ENCODE results near the gene TEX50. TPM values are rescaled to one million over a fixed set of nuclear protein-coding genes. Genes with fewer than 3 reads are reported as not detected.
"Not testable (repeated sequence)": the region's sequence is repeated elsewhere in the genome, so short reads cannot be mapped to it uniquely, and the experiment has no call there.

TEX50 gene
- total RNA-seq, 1 experiment from 2014 or later = not detected

DNA sequence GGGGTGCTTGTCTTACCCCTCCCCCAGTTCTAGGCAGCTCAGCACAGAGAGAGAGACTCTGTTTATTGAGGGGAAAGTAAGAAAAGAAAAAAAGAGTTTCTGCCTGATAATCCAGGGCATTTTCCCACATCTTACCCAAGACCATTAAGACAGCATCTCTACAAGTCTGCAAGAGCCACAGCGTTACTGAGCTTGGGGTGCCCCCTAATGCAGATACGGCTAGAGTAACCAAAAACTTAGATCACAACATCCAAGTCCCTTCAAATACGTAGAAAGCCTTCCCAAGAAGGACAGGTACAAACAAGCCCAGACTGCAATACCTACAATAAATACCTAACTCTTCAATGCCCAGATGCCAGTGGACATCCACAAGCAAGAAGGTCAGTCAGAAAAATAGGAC is 6.2 kb upstream of the TEX50 start:
- no peak for DNase-seq
- H2AFZ ChIP-seq = no peak overlapping the region
- ChIA-PET POLR2A (ENCODE audit: unreplicated experiment) (no interaction called here), CTCF (no interaction called here)
- no peak for TF ChIP-seq EZH2 (IDR thresholded peaks at IDR 0.05; ENCODE audit: low read depth)
- TF ChIP-seq, protein P1, sequence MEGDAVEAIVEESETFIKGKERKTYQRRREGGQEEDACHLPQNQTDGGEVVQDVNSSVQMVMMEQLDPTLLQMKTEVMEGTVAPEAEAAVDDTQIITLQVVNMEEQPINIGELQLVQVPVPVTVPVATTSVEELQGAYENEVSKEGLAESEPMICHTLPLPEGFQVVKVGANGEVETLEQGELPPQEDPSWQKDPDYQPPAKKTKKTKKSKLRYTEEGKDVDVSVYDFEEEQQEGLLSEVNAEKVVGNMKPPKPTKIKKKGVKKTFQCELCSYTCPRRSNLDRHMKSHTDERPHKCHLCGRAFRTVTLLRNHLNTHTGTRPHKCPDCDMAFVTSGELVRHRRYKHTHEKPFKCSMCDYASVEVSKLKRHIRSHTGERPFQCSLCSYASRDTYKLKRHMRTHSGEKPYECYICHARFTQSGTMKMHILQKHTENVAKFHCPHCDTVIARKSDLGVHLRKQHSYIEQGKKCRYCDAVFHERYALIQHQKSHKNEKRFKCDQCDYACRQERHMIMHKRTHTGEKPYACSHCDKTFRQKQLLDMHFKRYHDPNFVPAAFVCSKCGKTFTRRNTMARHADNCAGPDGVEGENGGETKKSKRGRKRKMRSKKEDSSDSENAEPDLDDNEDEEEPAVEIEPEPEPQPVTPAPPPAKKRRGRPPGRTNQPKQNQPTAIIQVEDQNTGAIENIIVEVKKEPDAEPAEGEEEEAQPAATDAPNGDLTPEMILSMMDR (conservative IDR thresholded peaks at IDR 0.05) = no peak
- H3K79me2 ChIP-seq (ENCODE audit: low read depth) = no peaks in the 10 kb centered on the region
- H3K27ac ChIP-seq = no peak overlapping the region
- H3K9me3 ChIP-seq (ENCODE audit: insufficient read depth, low read depth) = no peaks in the 10 kb centered on the region
- H3K4me1 ChIP-seq (replicated peaks; ENCODE audit: insufficient read depth) = no peaks in the 10 kb centered on the region
- no peaks in the 10 kb centered on the region for H4K20me1 ChIP-seq (ENCODE audit: insufficient read depth)
- H3K4me2 ChIP-seq = no peak overlapping the region
- H3K4me3 ChIP-seq = no peak overlapping the region
- no peaks in the 10 kb centered on the region for H3K9me2 ChIP-seq (ENCODE audit: insufficient read depth)
- intact Hi-C loops (cut with micrococcal nuclease; ENCODE audit: unreplicated experiment) = no loop called here
- no peaks in the 10 kb centered on the region for H3K27me3 ChIP-seq (ENCODE audit: insufficient read depth, low read depth)
- H3K36me3 ChIP-seq (ENCODE audit: low read depth) = no peaks in the 10 kb centered on the region
- no TSS peak for BruUV-seq (replicated peaks)
- H3F3A ChIP-seq (ENCODE audit: insufficient read depth, low read depth) = no peaks in the 10 kb centered on the region

- POLR2A ChIA-PET (ENCODE audit: unreplicated experiment) = interaction anchor here (0.7 kb wide), 1 partner anchor 1219 kb away, joined by 5 read pairs; no protein-coding TSS in a partner anchor
These were observed 2.3 kb downstream of the TEX50 start for GRCh38 chr1:173637236-173638042.

DNA sequence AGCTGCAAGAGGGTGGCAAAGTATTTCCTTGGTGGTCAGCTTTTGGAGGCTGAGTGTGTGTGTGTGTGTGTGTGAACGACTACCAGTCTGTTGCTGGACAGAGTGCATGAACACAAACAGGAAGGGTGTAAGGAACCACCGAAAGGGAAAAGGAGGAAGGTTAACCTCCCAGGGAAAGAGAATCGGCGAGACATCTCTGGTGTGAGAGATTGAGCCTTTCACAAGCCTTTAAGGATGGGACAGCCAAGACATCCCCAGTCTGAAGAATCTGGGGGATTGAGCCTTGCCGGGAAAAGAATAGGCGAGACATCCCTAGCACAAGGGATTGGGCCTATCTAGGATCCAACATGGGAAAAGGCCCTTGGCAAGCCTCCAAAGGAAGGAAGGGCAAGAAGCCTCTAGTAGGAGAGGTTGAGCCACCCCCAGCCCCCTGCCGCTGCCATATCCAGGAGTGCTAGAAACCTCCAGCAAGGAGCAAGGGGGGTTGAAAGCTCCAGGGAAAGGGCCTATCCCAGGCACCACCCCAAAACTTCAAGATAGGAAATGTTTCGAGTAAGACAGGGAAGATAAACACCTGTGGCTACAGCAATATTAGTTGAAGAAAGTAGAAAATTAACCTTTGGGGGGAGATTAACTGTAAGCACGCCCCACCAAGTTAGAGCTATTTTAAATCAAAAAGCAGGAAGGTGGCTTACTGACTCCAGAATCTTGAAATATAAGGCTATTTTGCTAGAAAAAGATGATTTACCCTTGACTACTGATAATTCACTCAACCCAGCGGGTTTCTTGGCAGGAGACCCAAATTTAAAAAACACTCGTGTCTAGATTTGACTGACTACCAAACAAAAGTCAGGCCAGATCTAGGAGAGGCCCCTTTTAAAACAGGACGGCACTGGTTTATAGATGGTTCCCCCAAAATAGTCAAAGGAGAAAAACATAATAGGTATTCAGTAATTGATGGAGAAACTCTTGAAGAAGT is 3.2 kb downstream of the TEX50 start:
- Histone ChIP-seq H3K9me2 (ENCODE audit: insufficient read depth) (no peaks in the 10 kb centered on the region), H3F3A (ENCODE audit: insufficient read depth, low read depth) (no peaks in the 10 kb centered on the region), H3K36me3 (ENCODE audit: low read depth) (no peaks in the 10 kb centered on the region), H4K20me1 (ENCODE audit: insufficient read depth) (no peaks in the 10 kb centered on the region), H3K79me2 (ENCODE audit: low read depth) (no peaks in the 10 kb centered on the region), H3K27me3 (ENCODE audit: insufficient read depth, low read depth) (no peaks in the 10 kb centered on the region), H3K4me2 (no peak overlapping the region), H3K9me3 (ENCODE audit: insufficient read depth, low read depth) (peaks cover 5% of the 10 kb centered on the region; the same call in 1 of the 2 replicates), H3K4me3 (no peak overlapping the region), H3K27ac (no peak overlapping the region), H3K4me1 (replicated peaks; ENCODE audit: insufficient read depth) (no peaks in the 10 kb centered on the region), H2AFZ (no peak overlapping the region)
- no peak for DNase-seq
- BruUV-seq (replicated peaks) = no TSS peak
- intact Hi-C loops (cut with micrococcal nuclease; ENCODE audit: unreplicated experiment) = no loop called here
- ChIA-PET CTCF (no interaction called here), POLR2A (ENCODE audit: unreplicated experiment) (interaction anchor here (0.6 kb wide), 1 partner anchor 151 kb away, joined by 3 read pairs; no protein-coding TSS in a partner anchor)
- TF ChIP-seq, protein P1 (conservative IDR thresholded peaks at IDR 0.05) = no peak
- no peak for TF ChIP-seq EZH2 (IDR thresholded peaks at IDR 0.05; ENCODE audit: low read depth)

More at GRCh38 chr1:173637236-173638042, 2.3 kb downstream of the TEX50 start:
- H3K4me1 ChIP-seq (replicated peaks; ENCODE audit: insufficient read depth); H3K4me3 ChIP-seq; H3K27ac ChIP-seq; CTCF ChIA-PET; H3K9me2 ChIP-seq (ENCODE audit: insufficient read depth); H4K20me1 ChIP-seq (ENCODE audit: insufficient read depth); H3K79me2 ChIP-seq (ENCODE audit: low read depth); H3K36me3 ChIP-seq (ENCODE audit: low read depth); H3K4me2 ChIP-seq; intact Hi-C loops (cut with micrococcal nuclease; ENCODE audit: unreplicated experiment); DNase-seq; H3F3A ChIP-seq (ENCODE audit: insufficient read depth, low read depth); H3K9me3 ChIP-seq (ENCODE audit: insufficient read depth, low read depth); H3K27me3 ChIP-seq (ENCODE audit: insufficient read depth, low read depth); BruUV-seq (replicated peaks); H2AFZ ChIP-seq: not testable (repeated sequence)
